Tibial artery (tissue), 4 donors: ENCODE measurements around the gene ZP4.

Experiments used
- DNase-seq, 2 donors: peaks; one replicate each; pipeline ENCODE4 v3.0.0-alpha.2; 2019
- H3K27ac ChIP-seq, 2 donors: fragments of 200-600 bp; sonication (generic) in 1 of 2; 1 replicate in 1 of 2; 2 replicates in 1 of 2; pipeline ENCODE4 v1.5.1; 2018 to 2019; ENCODE audit warnings: mild to moderate bottlenecking in 1 of 2
- H3K27me3 ChIP-seq, 2 donors: fragments of 200-600 bp; sonication (generic) in 1 of 2; one replicate each; pipeline versions ENCODE4 v1.5.1 to v1.6.0; 2016 to 2019
- H3K36me3 ChIP-seq, 3 donors: fragments of 200-600 bp; sonication (generic) in 2 of 3; one replicate each; pipeline ENCODE4 v1.5.1; 2016 to 2019; ENCODE audit warnings: mild to moderate bottlenecking in 2 of 3
- H3K4me1 ChIP-seq, 4 donors: fragments of 200-600 bp; sonication (generic) in 2 of 4; 1 replicate in 3 of 4; 2 replicates in 1 of 4; pipeline ENCODE4 v1.5.1; 2016 to 2019
- H3K4me3 ChIP-seq, 2 donors: fragments of 200-600 bp; sonication (generic) in 1 of 2; 1 replicate in 1 of 2; 2 replicates in 1 of 2; pipeline ENCODE4 v1.5.1; 2018 to 2019; ENCODE audit warnings: mild to moderate bottlenecking in 2 of 2
- H3K9me3 ChIP-seq, 3 donors: fragments of 200-600 bp; sonication (generic) in 1 of 3; one replicate each; pipeline ENCODE4 v1.5.1; 2016 to 2019
- intact Hi-C: fragments of 100-400 bp; cut with DNase I; formaldehyde crosslinking; loops from one replicate; pipeline ENCODE4 v1.15.0; 2023; ENCODE audit warnings: low total_unique reads
- TF ChIP-seq, protein P1 (sequence below), 2 experiments: fragments of 200-600 bp in 1 of 2; fragments of 450-650 bp in 1 of 2; IDR thresholded peaks; one replicate each; pipeline ENCODE4 v1.5.1; 2017 to 2019; ENCODE audit warnings: antibody characterized with exemption in 2 of 2, mild to moderate bottlenecking in 1 of 2, moderate library complexity in 1 of 2

Gene ZP4

DNA sequence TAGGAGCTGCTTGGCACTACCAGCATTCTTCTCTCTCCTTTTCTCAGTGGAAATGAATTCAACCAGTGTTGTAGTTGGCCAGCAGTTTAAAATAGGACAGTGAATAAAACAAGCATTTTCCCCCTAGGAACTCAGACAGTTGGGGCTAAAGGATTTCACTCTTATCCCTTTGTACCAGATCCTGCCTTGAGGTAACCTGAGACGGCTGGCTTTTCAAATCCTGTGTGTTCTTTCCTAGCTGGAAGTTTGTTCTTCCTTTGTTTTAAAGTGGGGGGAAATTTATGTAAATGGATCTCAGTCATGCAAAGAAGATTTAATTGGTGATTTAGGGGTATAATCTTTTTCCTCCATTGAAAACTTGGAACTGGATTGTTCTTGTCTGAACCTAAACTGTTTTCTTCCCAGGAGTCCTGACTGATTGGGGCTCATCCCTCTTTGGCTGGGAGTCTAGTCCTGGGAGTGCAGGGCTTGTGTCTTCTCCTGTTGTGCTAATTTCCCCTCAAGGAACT is 23.3 kb downstream of the ZP4 start:
- no peak for DNase-seq
- Histone ChIP-seq H3K27ac (no peak overlapping the region), H3K9me3 (no peaks in the 10 kb centered on the region), H3K4me1 (peaks cover 0 to 7% (median 3%) of the 10 kb centered on the region in 4 donors), H3K4me3 (no peak overlapping the region), H3K27me3 (no peaks in the 10 kb centered on the region), H3K36me3 (no peaks in the 10 kb centered on the region)
- intact Hi-C loops: no loop called here
- TF ChIP-seq, protein P1, sequence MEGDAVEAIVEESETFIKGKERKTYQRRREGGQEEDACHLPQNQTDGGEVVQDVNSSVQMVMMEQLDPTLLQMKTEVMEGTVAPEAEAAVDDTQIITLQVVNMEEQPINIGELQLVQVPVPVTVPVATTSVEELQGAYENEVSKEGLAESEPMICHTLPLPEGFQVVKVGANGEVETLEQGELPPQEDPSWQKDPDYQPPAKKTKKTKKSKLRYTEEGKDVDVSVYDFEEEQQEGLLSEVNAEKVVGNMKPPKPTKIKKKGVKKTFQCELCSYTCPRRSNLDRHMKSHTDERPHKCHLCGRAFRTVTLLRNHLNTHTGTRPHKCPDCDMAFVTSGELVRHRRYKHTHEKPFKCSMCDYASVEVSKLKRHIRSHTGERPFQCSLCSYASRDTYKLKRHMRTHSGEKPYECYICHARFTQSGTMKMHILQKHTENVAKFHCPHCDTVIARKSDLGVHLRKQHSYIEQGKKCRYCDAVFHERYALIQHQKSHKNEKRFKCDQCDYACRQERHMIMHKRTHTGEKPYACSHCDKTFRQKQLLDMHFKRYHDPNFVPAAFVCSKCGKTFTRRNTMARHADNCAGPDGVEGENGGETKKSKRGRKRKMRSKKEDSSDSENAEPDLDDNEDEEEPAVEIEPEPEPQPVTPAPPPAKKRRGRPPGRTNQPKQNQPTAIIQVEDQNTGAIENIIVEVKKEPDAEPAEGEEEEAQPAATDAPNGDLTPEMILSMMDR (IDR thresholded peaks at IDR 0.05): no peak

DNA sequence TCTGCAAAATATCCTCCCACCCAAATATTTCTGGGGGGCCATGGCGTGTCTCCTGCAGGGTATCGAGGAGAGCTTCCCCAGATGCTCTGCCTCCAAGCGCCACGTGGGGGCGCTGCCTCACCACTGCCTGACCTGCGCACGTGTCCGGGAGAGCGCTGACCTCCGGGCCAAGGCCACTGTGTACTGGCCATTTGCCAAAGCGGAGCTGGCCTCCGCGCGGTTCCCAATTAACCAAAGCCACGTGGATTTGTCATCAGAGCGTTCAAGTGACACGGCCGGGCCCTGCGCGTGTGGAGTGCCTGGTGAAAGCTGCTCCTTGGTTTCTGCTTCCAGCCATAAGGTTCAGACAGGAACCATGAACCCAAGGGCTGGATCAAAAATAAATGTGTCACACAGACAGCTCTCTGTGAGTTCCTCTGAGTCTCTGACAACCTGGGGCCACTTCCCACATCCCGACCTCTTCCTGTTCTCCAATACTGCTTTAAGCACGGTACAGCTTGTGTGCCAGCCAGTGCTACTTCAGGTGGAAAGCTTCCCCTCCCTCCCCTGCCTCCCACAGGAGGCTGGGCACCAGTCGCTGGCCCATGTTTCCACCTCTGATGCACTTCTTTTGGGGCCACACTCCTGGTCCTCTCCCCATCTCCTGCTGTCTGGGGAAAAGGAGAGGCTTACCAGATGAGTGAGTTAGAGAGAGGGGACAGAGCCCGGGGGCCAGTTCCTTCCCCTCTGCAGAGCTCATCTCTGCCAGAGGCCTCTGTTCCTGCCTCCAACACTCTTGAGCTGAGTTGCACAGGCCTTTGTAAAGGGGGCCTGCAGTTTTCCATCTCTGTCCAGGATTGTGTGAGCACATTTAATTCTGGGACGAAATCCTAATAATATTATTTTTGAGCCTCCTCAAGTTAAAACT is 26.1 kb downstream of the ZP4 start:
- Histone ChIP-seq H3K4me3 (peak overlapping the region in 1 of 2 donors; percentile 6), H3K27me3 (no peaks in the 10 kb centered on the region), H3K9me3 (no peaks in the 10 kb centered on the region), H3K27ac (no peak overlapping the region), H3K36me3 (no peaks in the 10 kb centered on the region), H3K4me1 (peaks cover 0 to 7% (median 3%) of the 10 kb centered on the region in 4 donors)
- intact Hi-C loops: no loop called here
- TF ChIP-seq, protein P1 (IDR thresholded peaks at IDR 0.05): peak; percentile 59 to 68
- peak; percentile 33 to 67 for DNase-seq

DNA sequence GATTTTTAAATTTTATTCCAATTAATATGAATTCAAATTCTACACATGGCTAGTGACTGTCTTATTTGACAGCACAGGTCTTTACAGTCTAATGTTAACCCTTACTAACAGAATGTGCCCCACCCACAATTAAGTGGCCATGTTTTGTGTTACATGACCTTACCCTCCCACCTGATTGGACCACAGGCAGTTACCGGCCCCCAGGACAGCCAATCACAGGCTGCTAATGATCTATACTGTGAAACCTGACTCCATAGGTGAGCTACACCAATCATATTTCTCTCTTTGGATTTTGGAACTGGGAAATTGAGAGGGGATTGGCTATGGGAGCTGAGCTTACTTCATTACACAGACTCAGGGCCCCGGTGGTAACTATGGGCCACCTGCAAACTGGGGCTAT is 27.5 kb downstream of the ZP4 start:
- H3K27me3 ChIP-seq: no peaks in the 10 kb centered on the region
- no peaks in the 10 kb centered on the region for H3K9me3 ChIP-seq
- DNase-seq: no peak
- TF ChIP-seq, protein P1 (IDR thresholded peaks at IDR 0.05): no peak
- H3K4me3 ChIP-seq: no peak overlapping the region
- H3K4me1 ChIP-seq: peaks cover 0 to 7% (median 3%) of the 10 kb centered on the region in 4 donors
- intact Hi-C loops: no loop called here
- no peak overlapping the region for H3K27ac ChIP-seq
- no peaks in the 10 kb centered on the region for H3K36me3 ChIP-seq

DNA sequence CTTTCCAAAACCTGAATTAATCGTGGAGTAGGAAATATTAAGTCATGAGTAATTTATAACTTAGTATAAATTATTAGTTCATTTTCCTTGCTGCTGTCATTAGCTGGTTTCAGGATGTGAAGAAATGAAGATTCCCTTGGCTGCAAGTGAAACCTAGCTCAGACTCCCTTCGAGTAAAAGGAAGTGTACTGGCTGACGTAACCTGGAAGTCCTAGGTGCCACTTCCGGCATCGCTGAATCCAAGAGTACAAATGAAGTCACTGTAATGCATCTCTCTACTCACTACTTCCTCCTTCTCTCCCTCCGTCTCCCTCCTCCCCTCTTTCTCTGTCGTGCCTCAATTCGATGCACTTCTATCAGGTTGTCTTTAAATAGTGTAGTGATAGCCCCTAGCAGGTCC is 28.8 kb downstream of the ZP4 start:
- TF ChIP-seq, protein P1 (IDR thresholded peaks at IDR 0.05): no peak

DNA sequence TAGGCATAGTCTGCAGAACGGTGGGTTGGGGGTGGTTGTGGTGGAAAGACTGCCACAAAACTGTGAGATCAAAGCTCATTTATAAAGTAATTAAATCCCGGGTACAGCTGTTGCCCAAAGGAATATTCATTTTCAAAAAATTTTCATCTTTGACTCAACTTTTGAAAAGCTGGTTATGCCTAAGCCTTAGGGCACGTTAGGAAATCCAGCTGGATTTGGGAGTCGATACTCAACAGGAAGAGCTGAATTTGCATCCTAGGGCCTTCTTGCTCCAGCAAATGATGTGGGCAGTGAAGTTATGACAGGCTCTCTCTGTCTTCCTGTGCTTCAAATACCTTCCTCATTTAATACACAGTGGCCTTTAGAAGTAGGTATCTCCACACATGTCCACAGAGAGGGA is 31.7 kb downstream of the ZP4 start:
- no peak overlapping the region for H3K27ac ChIP-seq
- intact Hi-C loops: no loop called here
- TF ChIP-seq, protein P1 (IDR thresholded peaks at IDR 0.05): no peak
- no peaks in the 10 kb centered on the region for H3K36me3 ChIP-seq
- H3K4me3 ChIP-seq: no peak overlapping the region
- peaks cover 0 to under 1% (median under 1%) of the 10 kb centered on the region in 4 donors for H3K4me1 ChIP-seq
- DNase-seq: no peak
- H3K27me3 ChIP-seq: peaks cover 0 to 3% of the 10 kb centered on the region in 2 donors
- H3K9me3 ChIP-seq: no peaks in the 10 kb centered on the region

More for the DNA sequence above, 28.8 kb downstream of the ZP4 start:
- H3K36me3 ChIP-seq: no peaks in the 10 kb centered on the region
- intact Hi-C loops: no loop called here
- no peak overlapping the region for H3K4me3 ChIP-seq
- peaks cover 0 to 7% (median 3%) of the 10 kb centered on the region in 4 donors for H3K4me1 ChIP-seq
- H3K27me3 ChIP-seq: peaks cover 0 to 3% of the 10 kb centered on the region in 2 donors
- H3K9me3 ChIP-seq: no peaks in the 10 kb centered on the region
- H3K27ac ChIP-seq: no peak overlapping the region
- no peak for DNase-seq
